ENCODE measurements around the gene ASB16.
"Not testable (repeated sequence)": the region's sequence is repeated elsewhere in the genome, so short reads cannot be mapped to it uniquely, and the experiment has no call there.

ASB16 gene

GRCh38 chr17:44147812-44148211 lies 22.7 kb upstream of the ASB16 start:
- in situ Hi-C loops (cut with HindIII; ENCODE audit: low sequenced_read_pairs): no loop called here

- in situ Hi-C loops (cut with HindIII; ENCODE audit: low sequenced_read_pairs): not testable (repeated sequence)
Measured at GRCh38 chr17:44149066-44149465, 21.4 kb upstream of the ASB16 start.

GRCh38 chr17:44149750-44150329 lies 20.7 kb upstream of the ASB16 start:
- in situ Hi-C loops (cut with HindIII; ENCODE audit: low sequenced_read_pairs): no loop called here

GRCh38 chr17:44152875-44153274 lies 17.6 kb upstream of the ASB16 start:
- in situ Hi-C loops (cut with HindIII; ENCODE audit: low sequenced_read_pairs): no loop called here

GRCh38 chr17:44155488-44155887 lies 15.0 kb upstream of the ASB16 start:
- in situ Hi-C loops (cut with HindIII; ENCODE audit: low sequenced_read_pairs): no loop called here

- in situ Hi-C loops (cut with HindIII; ENCODE audit: low sequenced_read_pairs): no loop called here
Measured at GRCh38 chr17:44159519-44160210, 10.8 kb upstream of the ASB16 start.

GRCh38 chr17:44164476-44164875 lies 6.0 kb upstream of the ASB16 start:
- in situ Hi-C loops (cut with HindIII; ENCODE audit: low sequenced_read_pairs): no loop called here

GRCh38 chr17:44167181-44167861 lies 3.2 kb upstream of the ASB16 start:
- in situ Hi-C loops (cut with HindIII; ENCODE audit: low sequenced_read_pairs): no loop called here

- in situ Hi-C loops (cut with HindIII; ENCODE audit: low sequenced_read_pairs): no loop called here
Measured at GRCh38 chr17:44170135-44170498, 387 bp upstream of the ASB16 start.

GRCh38 chr17:44171931-44172455 lies 1.5 kb downstream of the ASB16 start:
- in situ Hi-C loops (cut with HindIII; ENCODE audit: low sequenced_read_pairs): no loop called here

- in situ Hi-C loops (cut with HindIII; ENCODE audit: low sequenced_read_pairs): no loop called here
Measured at GRCh38 chr17:44174427-44174826, 3.9 kb downstream of the ASB16 start.

- in situ Hi-C loops (cut with HindIII; ENCODE audit: low sequenced_read_pairs): no loop called here
Measured at GRCh38 chr17:44176257-44176656, 5.8 kb downstream of the ASB16 start.

- in situ Hi-C loops (cut with HindIII; ENCODE audit: low sequenced_read_pairs): no loop called here
Measured at GRCh38 chr17:44176671-44177501, 6.4 kb downstream of the ASB16 start.

GRCh38 chr17:44177640-44178039 lies 7.1 kb downstream of the ASB16 start:
- in situ Hi-C loops (cut with HindIII; ENCODE audit: low sequenced_read_pairs): no loop called here

GRCh38 chr17:44178133-44178532 lies 7.6 kb downstream of the ASB16 start:
- in situ Hi-C loops (cut with HindIII; ENCODE audit: low sequenced_read_pairs): no loop called here

GRCh38 chr17:44183024-44183423 lies 12.5 kb downstream of the ASB16 start:
- in situ Hi-C loops (cut with HindIII; ENCODE audit: low sequenced_read_pairs): no loop called here

- in situ Hi-C loops (cut with HindIII; ENCODE audit: low sequenced_read_pairs): no loop called here
Measured at GRCh38 chr17:44184212-44184810, 13.8 kb downstream of the ASB16 start.

- in situ Hi-C loops (cut with HindIII; ENCODE audit: low sequenced_read_pairs): no loop called here
Measured at GRCh38 chr17:44186307-44187130, 16.0 kb downstream of the ASB16 start, which contains the start of gene TMUB2. Gene TMUB2, plus strand, starts transcription at chr17:44186972. Its CDS starts 737 bp downstream, at chr17:44187709.

GRCh38 chr17:44187131-44187899 lies 16.8 kb downstream of the ASB16 start:
- in situ Hi-C loops (cut with HindIII; ENCODE audit: low sequenced_read_pairs): no loop called here
